ENCODE measurements around the gene SUN2.
"Not testable (repeated sequence)": the region's sequence is repeated elsewhere in the genome, so short reads cannot be mapped to it uniquely, and the experiment has no call there.

Gene SUN2

GRCh38 chr22:38755911-38756532 is at the start of gene SUN2:
Gene SUN2 (minus strand): TSS chr22:38755998. CDS start chr22:38752628, 3,370 bp downstream.
- peak; percentile 82 to 84 for ATAC-seq

- not testable (repeated sequence) for ATAC-seq
These were observed 49.3 kb upstream of the SUN2 start for GRCh38 chr22:38805041-38805593.

- no peak for ATAC-seq
These were observed 46.9 kb upstream of the SUN2 start for GRCh38 chr22:38802671-38803121.

- ATAC-seq = no peak
These were observed 43.6 kb upstream of the SUN2 start for GRCh38 chr22:38799265-38800002.

- ATAC-seq = no peak
These were observed 42.7 kb upstream of the SUN2 start for GRCh38 chr22:38798496-38798895.

- no peak for ATAC-seq
These were observed 40.6 kb upstream of the SUN2 start for GRCh38 chr22:38796262-38796957.

GRCh38 chr22:38795569-38795968 is 39.8 kb upstream of the SUN2 start:
- ATAC-seq = no peak

GRCh38 chr22:38793721-38794466 is 38.1 kb upstream of the SUN2 start, which contains the start of gene DNAL4:
Gene DNAL4 (minus strand): TSS chr22:38794143. CDS start chr22:38782731, 11,412 bp downstream.
- ATAC-seq = peak; percentile 97 to 98

- ATAC-seq = no peak
These were observed 37.5 kb upstream of the SUN2 start for GRCh38 chr22:38793317-38793716.

GRCh38 chr22:38792833-38793232 is 37.0 kb upstream of the SUN2 start:
- peak; percentile 32 to 41 for ATAC-seq

GRCh38 chr22:38789606-38790005 is 33.8 kb upstream of the SUN2 start:
- ATAC-seq = no peak

- no peak for ATAC-seq
These were observed 33.0 kb upstream of the SUN2 start for GRCh38 chr22:38788846-38789245.

- ATAC-seq = no peak
These were observed 32.4 kb upstream of the SUN2 start for GRCh38 chr22:38788021-38788816.

- no peak for ATAC-seq
These were observed 30.8 kb upstream of the SUN2 start for GRCh38 chr22:38786631-38787030.

- no peak for ATAC-seq
These were observed 29.1 kb upstream of the SUN2 start for GRCh38 chr22:38784856-38785255.

GRCh38 chr22:38784035-38784434 is 28.2 kb upstream of the SUN2 start:
- ATAC-seq = no peak

GRCh38 chr22:38783095-38783615 is 27.4 kb upstream of the SUN2 start:
- no peak for ATAC-seq

- no peak for ATAC-seq
These were observed 26.8 kb upstream of the SUN2 start for GRCh38 chr22:38782402-38783094.

- ATAC-seq = no peak
These were observed 25.2 kb upstream of the SUN2 start for GRCh38 chr22:38781033-38781432.

GRCh38 chr22:38777087-38777671 is 21.4 kb upstream of the SUN2 start:
- ATAC-seq = no peak
